NCI-H82 treated with DMSO at 0.1 percent for 48 hours (cell line): ENCODE measurements around the gene SCN7A.

Source experiments
- DNase-seq: peaks from one replicate; lab custom pipeline; 2025; ENCODE audit not compliant: unreplicated experiment; lab: John Stamatoyannopoulos, UW

Gene SCN7A

GRCh38 chr2:166404831-166405568 lies 89.0 kb downstream of the SCN7A start:
- no peak for DNase-seq

- DNase-seq = no peak
Observed at GRCh38 chr2:166394245-166394644, 99.8 kb downstream of the SCN7A start.

GRCh38 chr2:166393008-166393407 lies 101.0 kb downstream of the SCN7A start:
- DNase-seq = no peak

- DNase-seq = no peak
Observed at GRCh38 chr2:166388481-166389070, 105.5 kb downstream of the SCN7A start.

- DNase-seq = no peak
Observed at GRCh38 chr2:166385313-166385712, 108.7 kb downstream of the SCN7A start.

- no peak for DNase-seq
Observed at GRCh38 chr2:166384774-166385173, 109.3 kb downstream of the SCN7A start.

- no peak for DNase-seq
Observed at GRCh38 chr2:166382448-166382847, 111.6 kb downstream of the SCN7A start.

- DNase-seq = no peak
Observed at GRCh38 chr2:166380615-166381014, 113.4 kb downstream of the SCN7A start.

- no peak for DNase-seq
Observed at GRCh38 chr2:166376873-166377272, 117.2 kb downstream of the SCN7A start.

- DNase-seq = no peak
Observed at GRCh38 chr2:166376488-166376828, 117.6 kb downstream of the SCN7A start.

GRCh38 chr2:166375736-166376487 lies 118.1 kb downstream of the SCN7A start, which contains the start of gene SCN9A:
SCN9A (minus strand) TSS chr2:166375944; CDS start chr2:166311756, 64,188 bp downstream.
- DNase-seq = peak; percentile 65

- DNase-seq = no peak
Observed at GRCh38 chr2:166375195-166375735, 118.8 kb downstream of the SCN7A start.

- no peak for DNase-seq
Observed at GRCh38 chr2:166373951-166374350, 120.1 kb downstream of the SCN7A start.

- no peak for DNase-seq
Observed at GRCh38 chr2:166373539-166373938, 120.5 kb downstream of the SCN7A start.

GRCh38 chr2:166373105-166373504 lies 120.9 kb downstream of the SCN7A start:
- no peak for DNase-seq

GRCh38 chr2:166372046-166372445 lies 122.0 kb downstream of the SCN7A start:
- no peak for DNase-seq

- DNase-seq = no peak
Observed at GRCh38 chr2:166365803-166366420, 128.1 kb downstream of the SCN7A start.

GRCh38 chr2:166365239-166365638 lies 128.8 kb downstream of the SCN7A start:
- no peak for DNase-seq

GRCh38 chr2:166364476-166365161 lies 129.4 kb downstream of the SCN7A start:
- no peak for DNase-seq

GRCh38 chr2:166361351-166362153 lies 132.5 kb downstream of the SCN7A start:
- DNase-seq = peak; percentile 19
